Right cardiac atrium (tissue), 5 donors: ENCODE measurements around the gene KRT78. TPM values are rescaled to one million over a fixed set of nuclear protein-coding genes. Genes with fewer than 3 reads are reported as not detected.
A peak's percentile ranks its signal among the peaks of the same experiment; 100 is the strongest.
"Not testable (repeated sequence)": the region's sequence is repeated elsewhere in the genome, so short reads cannot be mapped to it uniquely, and the experiment has no call there.

ENCODE experiments used
- ATAC-seq, 2 donors: fragments of 200-7000 bp; cut with Tn5 transposase; one replicate each; pipeline versions ENCODE4 v1.8.0 to v1.9.1; 2020; ENCODE audit warnings: moderate library complexity in 2 of 2, mild to moderate bottlenecking in 1 of 2
- DNase-seq, 3 donors: peaks; one replicate each; pipeline ENCODE4 v3.0.0-alpha.2; 2020
- H3K27ac ChIP-seq: one replicate; pipeline ENCODE4 v1.5.1; 2013; ENCODE audit warnings: mild to moderate bottlenecking, low read length, control low read depth, moderate library complexity
- H3K27me3 ChIP-seq: one replicate; pipeline ENCODE4 v1.6.1; 2013; ENCODE audit not compliant: control insufficient read depth, insufficient read depth
- H3K4me1 ChIP-seq: one replicate; pipeline ENCODE4 v1.6.1; 2013; ENCODE audit warnings: low read length; ENCODE audit not compliant: control insufficient read depth, insufficient read depth
- H3K4me3 ChIP-seq: one replicate; pipeline ENCODE4 v1.5.1; 2013; ENCODE audit warnings: low read length, control low read depth
- H3K9me3 ChIP-seq: one replicate; pipeline ENCODE4 v1.6.1; 2013; ENCODE audit warnings: low read length; ENCODE audit not compliant: control insufficient read depth
- WGBS: extraction: QIAGEN DNeasy Blood & Tissue Kit; methylation state at CpG from one replicate; pipeline ENCODE4 v1.1.7; 2013; 5-methylcytosine and 5-hydroxymethylcytosine counted together
- intact Hi-C, 4 donors: fragments of 100-400 bp; cut with DNase I; formaldehyde crosslinking; loops; one replicate each; pipeline versions ENCODE4 v1.11.0 to v1.14.0; 2022 to 2023
- polyA plus RNA-seq: library from polyadenylated mRNA; stranded (reverse); fragments of 200-250 nt; gene quantifications from one replicate; pipeline ENCODE4 v1.2.3, GENCODE V29; 2013
- total RNA-seq, 4 donors: library from RNA; stranded (reverse); fragmentation: NEBNext Ultra II Directional; extraction: Animal tissue kit (Norgen Biotek cat#: 25700); gene quantifications; one replicate each; pipeline ENCODE4 v1.2.1, GENCODE V29; 2021
- donor health status: healthy with polysubstance abuse.
- donor health status: DM: no; HTN: yes; CAD: no.
- donor health status: DM: no; HTN: no; CAD: no.
- donor health status: DM: no; HTN: yes; CAD: no; lungs with severe emphysema.
- donor health status: DM: yes; HTN: yes; CAD: no.

The KRT78 gene
- total and polyA plus RNA-seq, 5 donors = 0.02 TPM; not detected in 4

GRCh38 chr12:52856077-52856476 lies 7.3 kb upstream of the KRT78 start:
- H3K4me1 ChIP-seq, H3K4me3 ChIP-seq, DNase-seq, ATAC-seq, H3K9me3 ChIP-seq, H3K27ac ChIP-seq, intact Hi-C loops, H3K27me3 ChIP-seq: not testable (repeated sequence)
- WGBS = 97% methylated on average over 2 of the region's 2 CpGs

GRCh38 chr12:52851787-52852186 lies 3.0 kb upstream of the KRT78 start:
- H3K4me3 ChIP-seq = no peak overlapping the region
- ATAC-seq (no peak), DNase-seq (no peak)
- H3K9me3 ChIP-seq = no peaks in the 10 kb centered on the region
- no peak overlapping the region for H3K27ac ChIP-seq
- intact Hi-C loops = no loop called here
- H3K4me1 ChIP-seq = no peaks in the 10 kb centered on the region
- H3K27me3 ChIP-seq = no peaks in the 10 kb centered on the region

GRCh38 chr12:52850681-52851080 lies 1.9 kb upstream of the KRT78 start:
- H3K27ac ChIP-seq = no peak overlapping the region
- no peaks in the 10 kb centered on the region for H3K27me3 ChIP-seq
- DNase-seq = no peak
- no peaks in the 10 kb centered on the region for H3K4me1 ChIP-seq
- intact Hi-C loops = no loop called here
- no peaks in the 10 kb centered on the region for H3K9me3 ChIP-seq
- no peak for ATAC-seq
- 80% methylated on average over 5 of the region's 5 CpGs for WGBS
- no peak overlapping the region for H3K4me3 ChIP-seq

- H3K27me3 ChIP-seq = no peaks in the 10 kb centered on the region
- WGBS = 88% methylated on average over 6 of the region's 6 CpGs
- H3K4me3 ChIP-seq = no peak overlapping the region
- H3K4me1 ChIP-seq = no peaks in the 10 kb centered on the region
- DNase-seq (no peak), ATAC-seq (no peak)
- no peak overlapping the region for H3K27ac ChIP-seq
- no peaks in the 10 kb centered on the region for H3K9me3 ChIP-seq
- intact Hi-C loops = no loop called here
Observed at GRCh38 chr12:52849511-52849910, 717 bp upstream of the KRT78 start.

- ATAC-seq = peak in 1 of 2 donors; percentile 31
- DNase-seq = no peak
- whole genome bisulfite sequencing = 78% methylated on average over 12 of the region's 12 CpGs
- Histone ChIP-seq H3K9me3 (no peaks in the 10 kb centered on the region), H3K27me3 (no peaks in the 10 kb centered on the region), H3K4me3 (no peak overlapping the region), H3K4me1 (no peaks in the 10 kb centered on the region), H3K27ac (no peak overlapping the region)
- intact Hi-C loops = no loop called here
Observed at GRCh38 chr12:52847335-52848102, 1.3 kb downstream of the KRT78 start.

- Histone ChIP-seq H3K9me3 (no peaks in the 10 kb centered on the region), H3K4me1 (no peaks in the 10 kb centered on the region), H3K4me3 (no peak overlapping the region), H3K27ac (no peak overlapping the region), H3K27me3 (no peaks in the 10 kb centered on the region)
- intact Hi-C loops = no loop called here
- 77% methylated on average over 8 of the region's 8 CpGs for WGBS
- DNase-seq (no peak), ATAC-seq (no peak)
Observed at GRCh38 chr12:52846356-52846970, 2.3 kb downstream of the KRT78 start.

GRCh38 chr12:52845946-52846345 lies 2.8 kb downstream of the KRT78 start:
- WGBS = 79% methylated on average over 1 of the region's 1 CpG
- Histone ChIP-seq H3K4me3 (no peak overlapping the region), H3K9me3 (no peaks in the 10 kb centered on the region), H3K4me1 (no peaks in the 10 kb centered on the region), H3K27ac (no peak overlapping the region), H3K27me3 (no peaks in the 10 kb centered on the region)
- ATAC-seq (no peak), DNase-seq (no peak)
- intact Hi-C loops = no loop called here

- WGBS = 94% methylated on average over 11 of the region's 11 CpGs
Observed at GRCh38 chr12:52844386-52844785, 4.4 kb downstream of the KRT78 start.

GRCh38 chr12:52839436-52840105 lies 9.2 kb downstream of the KRT78 start:
- Histone ChIP-seq H3K27ac (no peak overlapping the region), H3K4me1 (no peaks in the 10 kb centered on the region), H3K27me3 (no peaks in the 10 kb centered on the region), H3K4me3 (no peak overlapping the region), H3K9me3 (no peaks in the 10 kb centered on the region)
- intact Hi-C loops = no loop called here
- ATAC-seq = no peak
- no peak for DNase-seq
- WGBS = 72% methylated on average over 18 of the region's 18 CpGs

More at GRCh38 chr12:52844386-52844785, 4.4 kb downstream of the KRT78 start:
- DNase-seq (no peak), ATAC-seq (no peak)
- intact Hi-C loops = no loop called here
- H3K9me3 ChIP-seq = no peaks in the 10 kb centered on the region
- no peaks in the 10 kb centered on the region for H3K4me1 ChIP-seq
- no peak overlapping the region for H3K4me3 ChIP-seq
- H3K27me3 ChIP-seq = no peaks in the 10 kb centered on the region
- no peak overlapping the region for H3K27ac ChIP-seq

- WGBS = 54% methylated on average over 14 of the region's 14 CpGs
- no peaks in the 10 kb centered on the region for H3K4me1 ChIP-seq
- intact Hi-C loops = no loop called here
- H3K4me3 ChIP-seq = no peak overlapping the region
- no peak overlapping the region for H3K27ac ChIP-seq
- no peaks in the 10 kb centered on the region for H3K27me3 ChIP-seq
- DNase-seq (no peak), ATAC-seq (no peak)
- H3K9me3 ChIP-seq = no peaks in the 10 kb centered on the region
Observed at GRCh38 chr12:52838609-52839435, 10.0 kb downstream of the KRT78 start.
